ENCODE data around the gene IFNA10.
A peak's percentile ranks its signal among the peaks of the same experiment; 100 is the strongest.

The IFNA10 gene

GRCh38 chr9:21160178-21160577, 46.8 kb downstream of the IFNA10 start:
- TF ChIP-seq MYC (IDR thresholded peaks at IDR 0.05; ENCODE audit: low read depth, low read length), result no peak
- TF ChIP-seq CTCF (IDR thresholded peaks at IDR 0.05; ENCODE audit: low read depth, low read length), result no peak
- TF ChIP-seq POLR2A (IDR thresholded peaks at IDR 0.05; ENCODE audit: extremely low read depth, insufficient read length), result no peak
- no peak for TF ChIP-seq MAX (IDR thresholded peaks at IDR 0.05; ENCODE audit: low read depth, low read length)
- no peak overlapping the region for H3K4me3 ChIP-seq (ENCODE audit: low read depth, low read length)
- peak; percentile 91 for DNase-seq (ENCODE audit: low read depth)
